H54 (cell line): ENCODE measurements around the gene MRPS2.

Source experiments
- DNase-seq: peaks from one replicate; pipeline ENCODE4 v3.0.0; 2011; ENCODE audit warnings: low spot score, mixed read lengths; ENCODE audit not compliant: insufficient read length
- FAIRE-seq: peaks from 3 replicates; lab custom pipeline; 2011; peaks lifted over from hg19 to GRCh38; lab: Jason Lieb, UNC
- POLR2A ChIP-seq: IDR thresholded peaks from 2 replicates; pipeline ENCODE4 v1.6.1; 2011; ENCODE audit warnings: low read depth, mild to moderate bottlenecking, low read length

The MRPS2 gene

DNA sequence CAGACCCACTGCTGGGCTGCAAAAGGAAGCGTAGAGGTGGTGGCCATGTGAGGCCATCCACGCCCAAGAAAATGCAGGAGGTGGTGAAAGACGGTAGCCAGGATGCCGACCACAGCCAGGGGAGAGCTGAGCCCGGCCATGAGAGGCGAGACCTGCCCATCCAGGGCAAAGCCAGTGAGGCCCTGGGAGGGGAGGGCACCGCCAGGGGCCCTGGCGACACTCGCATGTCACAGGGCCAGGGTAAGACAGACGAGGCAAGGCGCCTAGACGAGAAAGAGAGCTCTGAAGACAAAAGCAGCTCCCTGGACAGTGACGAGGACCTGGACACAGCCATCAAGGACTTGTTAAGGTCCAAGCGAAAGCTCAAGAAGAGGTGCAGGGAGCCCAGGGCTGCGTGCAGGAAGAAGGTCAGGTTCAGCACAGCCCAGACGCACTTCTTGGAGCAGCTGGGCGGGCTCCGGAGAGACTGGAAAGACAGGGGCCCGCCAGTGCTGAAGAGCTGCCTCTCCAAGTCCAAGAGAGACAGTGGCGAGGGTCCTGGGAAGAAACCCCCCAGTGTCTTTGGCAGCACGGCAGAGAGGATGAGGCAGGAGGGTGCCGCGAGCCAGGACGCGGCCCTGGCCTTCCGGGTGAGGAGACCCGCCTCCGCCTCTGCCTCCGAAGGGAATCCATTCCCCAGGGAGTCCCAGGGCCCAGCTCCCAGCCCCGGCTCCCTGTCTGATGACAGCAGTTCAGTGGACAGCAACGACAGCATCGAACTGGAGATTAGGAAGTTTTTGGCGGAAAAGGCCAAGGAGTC, 14.0 kb upstream of the MRPS2 start:
- no peak for DNase-seq
- FAIRE-seq: no peak
- TF ChIP-seq POLR2A: no peak

DNA sequence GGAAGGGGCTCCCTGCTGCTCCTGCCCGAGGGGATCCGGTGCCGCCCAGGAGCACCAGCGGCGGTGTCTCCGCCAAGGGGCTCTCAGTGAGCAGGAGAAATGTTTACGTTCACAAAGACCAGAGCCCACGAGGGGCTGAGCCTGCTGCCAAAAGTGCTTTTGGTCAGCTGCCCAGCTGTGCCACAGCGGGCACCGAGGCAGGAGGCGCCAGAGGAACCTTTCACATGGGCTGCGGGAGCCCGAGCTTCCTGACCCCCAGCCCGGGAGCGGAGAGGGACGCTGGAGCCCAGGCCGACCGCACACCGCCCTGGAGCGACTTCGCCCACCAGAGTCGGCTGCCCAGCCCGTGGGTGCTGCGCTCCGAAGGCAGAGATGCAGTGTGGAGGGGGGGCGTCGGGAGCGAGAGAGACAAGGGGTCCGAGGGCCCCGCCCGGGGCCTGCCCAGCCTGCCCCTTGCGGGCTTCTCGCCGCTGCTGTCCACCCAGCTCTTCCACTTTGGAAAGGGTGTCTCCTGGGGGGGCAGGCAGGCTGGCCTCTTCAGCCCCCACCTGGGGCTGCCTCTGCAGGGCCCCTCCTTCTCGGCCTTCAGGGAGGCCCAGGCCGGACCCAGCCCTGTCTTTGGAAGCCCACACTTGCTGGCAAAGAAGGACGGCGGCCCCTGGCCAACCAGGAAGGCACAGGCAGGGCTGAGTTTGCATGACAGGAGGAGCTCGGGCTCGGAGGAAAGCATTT, 13.0 kb upstream of the MRPS2 start:
- no peak for TF ChIP-seq POLR2A
- no peak for DNase-seq
- FAIRE-seq: no peak

DNA sequence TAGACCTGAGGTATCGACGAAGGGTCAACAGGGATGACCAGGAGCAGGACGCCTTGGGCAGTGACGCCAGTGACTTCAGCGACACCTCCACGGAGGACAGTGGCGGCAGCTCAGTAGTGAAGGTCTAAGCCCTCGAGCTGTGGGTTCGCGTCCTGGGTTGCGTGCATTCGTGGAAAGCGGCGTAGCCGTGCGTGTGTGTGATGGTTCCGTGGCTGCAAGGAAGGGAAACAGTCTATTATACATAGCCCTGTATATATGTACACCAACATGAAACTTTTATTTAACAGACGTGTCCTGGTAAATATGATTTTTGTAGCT, 12.5 kb upstream of the MRPS2 start:
- DNase-seq (no peak), FAIRE-seq (no peak)
- no peak for TF ChIP-seq POLR2A

DNA sequence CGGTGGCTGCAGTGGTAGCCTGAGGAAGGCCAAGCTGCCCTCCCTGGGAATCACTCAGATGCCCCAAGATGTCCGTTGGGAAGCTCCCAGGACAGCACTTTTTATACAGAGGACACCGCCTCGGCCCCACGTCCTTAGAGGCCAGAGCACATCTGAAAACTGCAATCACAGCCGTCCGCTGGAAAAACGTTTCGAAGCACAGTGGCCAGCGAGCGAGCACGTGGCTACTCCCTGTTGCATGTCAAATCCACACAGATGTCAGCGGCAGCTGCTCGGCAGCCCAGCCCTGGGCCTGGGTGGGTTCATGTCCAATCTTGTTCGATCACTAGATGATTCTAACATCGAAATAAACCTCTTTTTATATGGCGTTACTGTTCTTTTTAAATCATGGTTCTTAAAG, 12.0 kb upstream of the MRPS2 start:
- FAIRE-seq: no peak
- no peak for TF ChIP-seq POLR2A
- DNase-seq: no peak

DNA sequence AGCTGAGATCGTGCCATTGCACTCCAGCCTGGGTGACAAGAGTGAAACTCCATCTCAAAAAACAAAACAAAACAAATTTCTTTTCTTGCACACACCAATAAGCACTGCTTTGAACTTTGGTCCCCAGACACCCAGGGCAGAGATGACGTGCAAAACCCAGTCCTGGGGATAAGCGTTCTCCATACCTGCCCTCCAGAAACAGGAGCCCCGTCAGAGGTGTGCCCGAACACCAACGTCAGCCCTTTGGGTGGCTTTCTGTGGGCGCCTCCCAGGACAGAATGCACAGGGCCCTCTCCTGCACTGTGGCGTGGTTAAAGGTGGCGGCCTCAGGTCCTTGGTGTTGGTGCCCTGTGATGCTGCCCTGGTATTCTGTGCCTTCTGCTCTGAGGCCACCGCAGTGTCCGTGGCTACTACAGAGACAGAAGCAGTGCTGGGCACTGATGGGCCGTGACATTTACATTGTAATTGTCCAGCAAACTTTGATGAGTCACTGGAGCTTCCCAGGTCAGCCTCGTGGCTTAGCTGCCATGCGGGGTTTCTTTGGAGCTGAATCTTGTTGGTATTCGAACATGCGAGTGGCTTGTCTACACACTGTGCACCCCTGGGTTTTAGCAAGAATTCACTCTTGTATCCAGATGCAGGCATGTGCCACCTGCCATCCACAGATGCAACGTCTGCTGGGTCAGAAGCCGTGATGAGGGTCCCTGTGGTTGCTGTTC, 11.1 kb upstream of the MRPS2 start:
- DNase-seq: no peak
- peak; percentile 80 for FAIRE-seq
- TF ChIP-seq POLR2A: no peak

DNA sequence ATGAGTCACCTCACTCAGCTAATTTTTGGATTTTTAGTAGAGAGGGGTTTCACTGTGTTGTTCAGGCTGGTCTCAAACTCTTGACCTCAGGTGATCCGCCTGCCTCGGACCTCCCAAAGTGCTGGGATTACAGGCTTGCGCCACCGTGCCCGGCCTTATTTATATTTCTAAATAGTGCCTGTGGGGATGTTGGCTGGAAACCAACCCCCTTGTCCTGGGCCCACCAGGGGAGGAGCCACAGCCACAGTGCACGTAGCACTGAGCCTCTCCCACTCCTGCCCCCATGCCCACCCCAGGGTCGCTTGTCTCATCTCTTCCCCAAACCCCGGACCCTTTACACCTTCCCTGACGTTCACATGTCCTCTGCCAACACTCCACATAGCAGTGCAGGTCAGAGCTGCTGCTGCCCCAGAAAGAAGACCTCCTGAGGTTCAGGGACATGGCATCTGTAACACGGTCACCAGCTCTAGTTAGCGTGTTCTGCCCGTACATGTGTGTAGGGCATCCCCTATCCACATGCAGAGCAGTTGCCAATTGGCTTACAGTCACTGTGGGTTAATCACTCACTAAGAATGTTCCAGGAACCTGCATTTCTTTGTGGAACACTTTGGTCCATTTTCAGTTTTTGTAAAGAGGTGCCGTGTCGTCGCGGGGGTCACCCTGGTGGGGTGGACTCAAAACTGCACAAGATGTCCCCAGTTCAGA, 10.2 kb upstream of the MRPS2 start:
- DNase-seq: no peak
- FAIRE-seq: no peak
- TF ChIP-seq POLR2A: no peak

DNA sequence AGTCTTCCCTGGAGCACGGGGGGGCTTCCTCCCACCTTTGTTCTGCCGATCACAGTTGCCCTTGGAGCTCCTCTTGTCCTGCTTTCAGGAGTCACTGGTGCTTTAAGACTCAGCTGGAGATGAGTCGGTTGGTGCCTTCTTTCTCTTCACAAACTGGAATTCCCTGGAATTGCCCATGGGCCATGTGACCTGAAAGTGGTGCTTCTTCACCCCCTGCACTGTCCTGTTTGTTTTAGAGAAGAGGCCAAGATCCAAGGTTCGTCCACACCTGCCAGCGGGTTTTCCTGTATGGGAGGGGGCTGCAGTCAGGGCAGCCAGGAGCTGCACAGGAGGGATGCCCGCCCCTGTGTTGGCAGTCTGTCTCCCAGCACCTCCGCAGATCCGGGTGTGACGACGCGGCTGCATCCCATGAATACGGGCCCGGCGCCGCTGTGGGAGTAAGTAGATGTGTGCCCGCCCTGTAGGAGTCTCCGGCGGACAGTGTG, 9.5 kb upstream of the MRPS2 start:
- TF ChIP-seq POLR2A: no peak
- DNase-seq (no peak), FAIRE-seq (no peak)

DNA sequence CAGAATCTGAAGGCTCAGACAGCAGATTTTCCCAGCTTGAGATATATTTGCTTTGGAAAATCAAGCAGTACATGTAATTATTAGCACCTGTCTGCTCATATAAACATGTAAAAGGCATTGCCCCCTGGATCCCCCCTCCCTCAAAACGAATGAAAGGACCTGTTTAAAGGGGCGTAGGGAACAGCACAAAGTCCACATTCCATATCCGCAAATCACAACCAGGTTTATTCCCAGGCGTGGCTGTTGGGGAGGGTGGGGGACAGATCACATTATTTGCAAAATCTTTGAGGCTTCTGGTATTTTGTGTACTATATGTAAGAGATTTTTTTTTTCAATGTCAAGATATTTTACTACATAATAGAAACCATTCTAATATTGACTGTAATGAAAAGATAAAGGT, 8.7 kb upstream of the MRPS2 start:
- no peak for TF ChIP-seq POLR2A
- no peak for DNase-seq
- FAIRE-seq: no peak

DNA sequence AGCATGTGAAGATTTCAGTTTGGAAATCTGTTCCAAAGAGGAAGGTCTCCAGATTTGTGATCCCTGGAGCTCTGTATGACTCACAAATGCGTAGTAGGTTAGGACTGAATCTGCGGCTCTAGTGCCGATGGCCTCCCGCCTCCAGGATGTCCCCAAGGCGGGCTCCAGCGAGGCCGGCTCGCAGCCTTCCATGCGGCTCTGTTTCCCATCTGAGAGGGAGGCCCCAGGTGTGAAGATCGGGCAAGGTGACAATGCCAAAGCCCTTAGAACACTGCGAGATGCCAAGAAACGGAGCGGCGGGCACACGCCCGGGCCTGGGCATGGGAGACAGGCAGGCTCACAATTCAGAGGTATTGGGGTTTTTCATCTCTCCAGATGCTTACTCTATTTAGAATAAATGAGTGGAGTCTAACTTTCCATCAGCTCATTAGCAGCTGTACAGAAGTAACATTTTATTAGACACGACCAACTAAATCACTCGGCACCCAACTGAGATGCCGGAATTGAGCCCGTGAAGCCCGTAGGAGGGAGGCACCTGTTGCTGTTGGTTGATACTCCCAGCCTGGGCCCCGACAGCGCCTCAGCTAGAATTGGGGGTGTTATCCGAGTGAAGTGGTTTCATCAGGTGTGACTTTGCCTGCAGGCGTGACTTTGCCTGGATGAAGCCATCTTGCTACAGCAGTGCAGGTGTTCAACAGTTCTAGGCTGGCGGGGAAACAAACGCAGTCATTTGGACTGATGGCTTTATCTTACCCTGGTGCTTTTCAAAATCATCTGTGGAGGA, 7.4 kb upstream of the MRPS2 start:
- no peak for TF ChIP-seq POLR2A
- no peak for DNase-seq
- FAIRE-seq: no peak

DNA sequence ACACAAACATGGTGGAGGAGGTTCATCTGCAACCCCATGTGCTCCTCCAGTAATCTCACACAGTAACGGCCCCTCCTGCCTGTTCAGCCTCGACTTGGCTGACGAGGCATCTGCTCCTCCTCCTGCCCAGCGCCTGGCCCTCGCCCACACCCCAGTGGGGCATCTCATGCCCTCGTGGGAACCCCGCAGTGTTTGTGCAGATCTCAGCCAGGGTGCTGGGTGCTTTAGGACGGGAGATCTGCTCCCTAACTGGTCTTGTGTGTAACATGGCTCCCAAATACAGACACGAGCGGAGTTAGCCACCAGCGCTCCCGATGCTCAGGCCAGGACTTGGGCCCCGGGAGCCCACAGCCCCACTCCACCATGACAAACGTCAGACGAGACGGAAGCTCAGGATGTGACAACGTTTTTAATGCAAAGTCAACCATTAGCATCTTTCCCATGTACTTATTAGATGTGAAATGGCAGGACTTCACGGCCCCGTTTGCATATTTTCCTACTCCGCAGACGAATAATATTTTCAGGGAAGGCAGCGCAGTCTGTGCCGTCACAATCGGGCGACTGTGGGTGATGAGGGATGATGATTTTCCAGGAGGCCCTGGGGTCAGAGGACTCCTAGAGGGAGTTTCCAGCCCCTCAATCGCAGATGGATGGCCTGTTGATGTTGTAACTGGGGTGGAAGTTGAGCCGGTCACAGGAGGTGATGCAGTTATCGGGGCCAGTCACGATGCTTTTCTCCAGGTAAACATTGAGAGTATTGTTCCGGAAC, 5.5 kb upstream of the MRPS2 start:
- DNase-seq (no peak), FAIRE-seq (no peak)
- TF ChIP-seq POLR2A: no peak

DNA sequence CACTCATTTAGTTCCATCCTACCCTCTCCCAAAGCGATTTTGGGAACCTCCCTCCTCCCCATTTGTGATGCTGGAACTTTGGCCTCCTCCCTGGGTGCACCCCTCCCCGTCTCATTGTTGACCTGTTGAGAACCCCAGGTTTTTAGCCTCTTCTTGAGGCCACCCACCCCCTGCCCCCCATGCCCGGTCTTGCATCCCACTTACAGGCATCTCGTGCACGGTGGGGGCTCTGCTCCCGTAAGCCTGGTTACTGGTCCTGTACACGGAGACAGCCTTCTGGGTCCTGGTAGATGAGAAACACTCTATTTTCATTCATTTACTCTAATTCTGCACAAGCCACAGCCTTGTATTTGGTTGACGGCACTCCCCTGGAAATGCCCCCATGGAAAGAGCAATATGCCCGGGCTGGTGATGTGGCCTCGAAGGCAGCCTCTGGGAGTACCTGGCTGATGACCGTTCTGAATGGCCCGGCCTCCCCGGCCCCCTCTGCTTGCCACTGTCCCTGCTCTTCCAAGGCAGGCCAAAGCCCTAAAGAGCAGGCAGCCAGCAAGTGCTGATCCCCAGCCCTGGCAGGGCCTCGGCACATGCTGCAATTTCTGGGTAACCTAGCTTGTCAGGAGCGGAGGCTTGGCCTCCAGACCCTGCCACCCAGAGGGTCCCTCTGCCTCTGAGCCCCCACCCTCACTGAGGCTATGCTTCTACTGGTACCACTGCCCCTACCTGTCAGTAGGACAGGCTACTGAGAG, 1.9 kb upstream of the MRPS2 start:
- no peak for FAIRE-seq
- TF ChIP-seq POLR2A: no peak

More for the DNA sequence above, 1.9 kb upstream of the MRPS2 start:
- no peak for DNase-seq
